Glutamatergic neuron (in vitro differentiated cells): Measurements from ENCODE around the gene SF3A2. TPM values are rescaled to one million over a fixed set of nuclear protein-coding genes. Genes with fewer than 3 reads are reported as not detected.
A peak's percentile ranks its signal among the peaks of the same experiment; 100 is the strongest.
"Not testable (repeated sequence)": the region's sequence is repeated elsewhere in the genome, so short reads cannot be mapped to it uniquely, and the experiment has no call there.

Experiments
- DNase-seq: peaks from one replicate; pipeline ENCODE4 v3.0.0; 2022
- H3K27ac Mint-ChIP-seq: one replicate; pipeline ENCODE4 v1.8.0; 2020; ENCODE audit warnings: mild to moderate bottlenecking, mixed read lengths, inconsistent platforms; ENCODE audit not compliant: unreplicated experiment
- H3K27me3 Mint-ChIP-seq: one replicate; pipeline ENCODE4 v1.8.0; 2020; ENCODE audit warnings: mild to moderate bottlenecking, moderate library complexity, mixed read lengths, inconsistent platforms; ENCODE audit not compliant: unreplicated experiment
- H3K36me3 Mint-ChIP-seq: one replicate; pipeline ENCODE4 v1.8.0; 2020; ENCODE audit warnings: mild to moderate bottlenecking, mixed read lengths, inconsistent platforms; ENCODE audit not compliant: unreplicated experiment
- H3K4me1 Mint-ChIP-seq: one replicate; pipeline ENCODE4 v1.8.0; 2020; ENCODE audit warnings: mild to moderate bottlenecking, low read depth, mixed read lengths, inconsistent platforms; ENCODE audit not compliant: unreplicated experiment
- H3K4me3 Mint-ChIP-seq: one replicate; pipeline ENCODE4 v1.8.0; 2020; ENCODE audit warnings: mild to moderate bottlenecking, mixed read lengths, inconsistent platforms; ENCODE audit not compliant: unreplicated experiment
- H3K9me3 Mint-ChIP-seq: one replicate; pipeline ENCODE4 v1.8.0; 2020; ENCODE audit warnings: mild to moderate bottlenecking, moderate library complexity, mixed read lengths, inconsistent platforms; ENCODE audit not compliant: unreplicated experiment
- total RNA-seq: library from RNA; stranded (reverse); fragmentation: NEBNext Ultra II Directional; extraction: Animal tissue kit (Norgen Biotek cat#: 25700); gene quantifications from one replicate; pipeline ENCODE4 v1.2.1, GENCODE V29; 2021; ENCODE audit not compliant: unreplicated experiment
- TF ChIP-seq, protein P1 (sequence below): fragments of 200-600 bp; sonication (generic); IDR thresholded peaks from one replicate; pipeline ENCODE4 v1.5.0; 2021; ENCODE audit not compliant: partially characterized antibody, unreplicated experiment

Gene SF3A2
- total RNA-seq, 1 donor from 2014 or later: 101 TPM

DNA sequence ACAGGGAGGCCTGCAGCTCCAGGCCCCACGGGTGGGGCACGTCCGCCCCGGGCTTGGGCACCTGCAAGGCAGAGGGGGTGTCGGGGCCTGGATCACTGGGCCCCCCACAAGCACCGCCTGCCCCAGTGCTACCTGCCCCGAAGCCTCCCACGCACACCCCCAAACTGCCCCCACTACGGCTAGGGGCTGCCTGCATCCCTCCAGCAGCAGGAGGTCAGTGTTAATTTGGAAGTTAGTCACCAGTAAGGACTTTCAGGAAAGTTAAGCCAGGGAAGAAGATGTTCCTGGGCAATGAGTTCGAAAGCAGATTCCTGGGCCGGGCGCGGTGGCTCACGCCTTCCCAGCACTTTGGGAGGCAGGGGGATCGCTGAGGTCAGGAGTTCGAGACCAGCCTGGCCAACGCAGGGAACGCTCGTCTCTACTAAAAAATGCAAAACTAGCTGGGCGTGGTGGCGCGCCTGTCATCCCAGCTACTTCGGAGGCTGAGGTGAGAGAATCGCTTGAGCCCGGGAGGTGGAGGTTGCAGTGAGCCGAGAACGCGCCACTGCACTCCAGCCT, 39.9 kb downstream of the SF3A2 start:
- Mint-ChIP-seq H3K36me3 (no peaks in the 10 kb centered on the region), H3K27me3 (peaks cover 6% of the 10 kb centered on the region), H3K27ac (no peak overlapping the region), H3K9me3 (peaks cover 20% of the 10 kb centered on the region), H3K4me1 (peaks cover 13% of the 10 kb centered on the region), H3K4me3 (no peak overlapping the region)
- no peak for DNase-seq
- TF ChIP-seq, protein P1, sequence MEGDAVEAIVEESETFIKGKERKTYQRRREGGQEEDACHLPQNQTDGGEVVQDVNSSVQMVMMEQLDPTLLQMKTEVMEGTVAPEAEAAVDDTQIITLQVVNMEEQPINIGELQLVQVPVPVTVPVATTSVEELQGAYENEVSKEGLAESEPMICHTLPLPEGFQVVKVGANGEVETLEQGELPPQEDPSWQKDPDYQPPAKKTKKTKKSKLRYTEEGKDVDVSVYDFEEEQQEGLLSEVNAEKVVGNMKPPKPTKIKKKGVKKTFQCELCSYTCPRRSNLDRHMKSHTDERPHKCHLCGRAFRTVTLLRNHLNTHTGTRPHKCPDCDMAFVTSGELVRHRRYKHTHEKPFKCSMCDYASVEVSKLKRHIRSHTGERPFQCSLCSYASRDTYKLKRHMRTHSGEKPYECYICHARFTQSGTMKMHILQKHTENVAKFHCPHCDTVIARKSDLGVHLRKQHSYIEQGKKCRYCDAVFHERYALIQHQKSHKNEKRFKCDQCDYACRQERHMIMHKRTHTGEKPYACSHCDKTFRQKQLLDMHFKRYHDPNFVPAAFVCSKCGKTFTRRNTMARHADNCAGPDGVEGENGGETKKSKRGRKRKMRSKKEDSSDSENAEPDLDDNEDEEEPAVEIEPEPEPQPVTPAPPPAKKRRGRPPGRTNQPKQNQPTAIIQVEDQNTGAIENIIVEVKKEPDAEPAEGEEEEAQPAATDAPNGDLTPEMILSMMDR: no peak

DNA sequence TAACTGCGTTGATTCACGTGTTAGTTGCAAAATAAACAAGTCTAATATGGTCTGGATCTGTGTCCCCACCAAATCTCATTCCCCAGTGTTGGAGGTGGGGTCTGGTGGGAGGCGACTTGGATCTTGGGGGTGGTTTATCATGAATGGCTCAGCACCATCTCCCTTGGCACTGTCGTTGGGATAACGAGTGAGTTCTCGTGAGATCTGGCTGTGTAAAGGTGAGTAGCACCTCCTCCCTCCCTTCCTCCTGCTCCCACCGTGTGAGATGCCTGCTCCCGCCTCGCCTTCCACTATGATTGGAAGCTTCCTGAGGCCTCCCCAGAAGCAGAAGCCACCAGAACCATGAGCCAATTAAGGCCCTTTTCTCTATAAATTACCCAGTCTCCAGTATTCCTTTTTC, 40.5 kb downstream of the SF3A2 start:
- peaks cover 10% of the 10 kb centered on the region for H3K4me1 Mint-ChIP-seq
- peaks cover 6% of the 10 kb centered on the region for H3K27me3 Mint-ChIP-seq
- DNase-seq: no peak
- TF ChIP-seq, protein P1: no peak
- no peak overlapping the region for H3K27ac Mint-ChIP-seq
- H3K36me3 Mint-ChIP-seq: no peaks in the 10 kb centered on the region
- peak overlapping the region; percentile 30 for H3K4me3 Mint-ChIP-seq
- H3K9me3 Mint-ChIP-seq: peaks cover 15% of the 10 kb centered on the region

DNA sequence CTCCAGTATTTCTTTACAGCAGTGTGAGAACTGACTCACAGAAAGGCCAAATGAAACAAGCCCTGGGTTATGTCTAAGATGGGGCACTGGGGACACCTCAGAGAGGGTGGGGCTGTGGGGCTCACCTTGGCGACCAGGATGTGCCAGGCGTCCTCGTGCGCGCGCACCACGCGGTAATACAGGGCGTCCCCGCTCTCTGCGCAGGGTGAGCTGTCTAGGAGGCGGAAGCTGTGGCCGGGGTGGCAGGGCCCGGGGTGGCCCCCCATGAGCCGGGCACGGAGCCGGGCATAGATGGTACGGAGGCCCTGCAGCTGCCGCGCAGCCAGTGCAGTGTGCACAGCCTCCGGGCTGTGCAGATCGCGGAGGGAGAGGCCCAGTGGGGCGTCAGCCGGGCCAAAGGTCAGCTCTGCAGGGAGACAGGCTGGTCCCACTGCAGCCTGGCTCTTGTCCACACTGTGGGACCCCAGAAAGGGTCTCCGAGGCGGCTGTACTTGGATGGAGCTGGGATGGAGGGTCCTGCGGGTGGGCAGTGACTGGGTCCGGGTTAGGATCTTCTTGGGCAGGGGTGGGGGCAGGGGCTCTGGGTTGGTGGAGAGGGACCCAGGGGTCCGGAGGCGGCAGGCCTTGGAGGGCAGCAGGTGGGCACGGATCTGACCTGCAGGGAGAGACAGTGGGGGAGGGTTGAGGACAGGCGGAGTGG, 42.0 kb downstream of the SF3A2 start:
- no peak overlapping the region for H3K27ac Mint-ChIP-seq

DNA sequence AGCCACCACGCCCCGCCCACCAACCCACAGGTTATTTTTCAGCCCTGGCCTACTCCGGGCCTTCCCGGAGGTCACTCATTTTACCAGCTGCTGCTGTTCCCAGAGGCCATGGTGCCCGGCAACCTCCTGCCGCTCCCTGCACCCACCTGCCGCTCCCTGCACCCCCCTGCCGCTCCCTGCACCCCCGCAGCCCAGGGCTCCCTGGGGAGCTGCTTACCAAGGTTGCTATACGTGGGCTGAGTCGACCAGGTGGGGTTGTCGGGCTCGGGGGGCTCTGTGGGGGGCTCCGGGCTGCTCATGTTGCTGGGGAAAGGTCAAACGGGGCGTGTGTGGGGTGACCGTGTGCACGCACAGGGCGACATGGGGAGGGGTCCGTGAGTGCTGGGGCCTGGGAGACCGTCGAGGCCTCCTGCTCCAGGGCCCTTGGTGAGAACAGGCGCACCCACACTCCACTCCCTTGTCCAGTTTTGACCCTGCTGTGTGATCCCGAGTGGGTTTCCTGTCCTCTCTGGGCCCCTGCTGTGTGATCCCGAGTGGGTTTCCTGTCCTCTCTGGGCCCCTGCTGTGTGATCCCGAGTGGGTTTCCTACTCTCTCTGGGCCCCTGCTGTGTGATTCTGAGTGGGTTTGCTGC, 44.1 kb downstream of the SF3A2 start:
- H3K27ac Mint-ChIP-seq: no peak overlapping the region
- no peaks in the 10 kb centered on the region for H3K36me3 Mint-ChIP-seq
- H3K9me3 Mint-ChIP-seq: peaks cover 6% of the 10 kb centered on the region
- no peak overlapping the region for H3K4me3 Mint-ChIP-seq
- no peaks in the 10 kb centered on the region for H3K4me1 Mint-ChIP-seq
- TF ChIP-seq, protein P1: no peak
- peaks cover 11% of the 10 kb centered on the region for H3K27me3 Mint-ChIP-seq
- DNase-seq: no peak

More for the DNA sequence above, 42.0 kb downstream of the SF3A2 start:
- peaks cover 9% of the 10 kb centered on the region for H3K27me3 Mint-ChIP-seq
- H3K36me3 Mint-ChIP-seq: no peaks in the 10 kb centered on the region
- TF ChIP-seq, protein P1: no peak
- H3K4me3 Mint-ChIP-seq: no peak overlapping the region
- DNase-seq: no peak
- peaks cover 13% of the 10 kb centered on the region for H3K9me3 Mint-ChIP-seq
- H3K4me1 Mint-ChIP-seq: peaks cover 6% of the 10 kb centered on the region

DNA sequence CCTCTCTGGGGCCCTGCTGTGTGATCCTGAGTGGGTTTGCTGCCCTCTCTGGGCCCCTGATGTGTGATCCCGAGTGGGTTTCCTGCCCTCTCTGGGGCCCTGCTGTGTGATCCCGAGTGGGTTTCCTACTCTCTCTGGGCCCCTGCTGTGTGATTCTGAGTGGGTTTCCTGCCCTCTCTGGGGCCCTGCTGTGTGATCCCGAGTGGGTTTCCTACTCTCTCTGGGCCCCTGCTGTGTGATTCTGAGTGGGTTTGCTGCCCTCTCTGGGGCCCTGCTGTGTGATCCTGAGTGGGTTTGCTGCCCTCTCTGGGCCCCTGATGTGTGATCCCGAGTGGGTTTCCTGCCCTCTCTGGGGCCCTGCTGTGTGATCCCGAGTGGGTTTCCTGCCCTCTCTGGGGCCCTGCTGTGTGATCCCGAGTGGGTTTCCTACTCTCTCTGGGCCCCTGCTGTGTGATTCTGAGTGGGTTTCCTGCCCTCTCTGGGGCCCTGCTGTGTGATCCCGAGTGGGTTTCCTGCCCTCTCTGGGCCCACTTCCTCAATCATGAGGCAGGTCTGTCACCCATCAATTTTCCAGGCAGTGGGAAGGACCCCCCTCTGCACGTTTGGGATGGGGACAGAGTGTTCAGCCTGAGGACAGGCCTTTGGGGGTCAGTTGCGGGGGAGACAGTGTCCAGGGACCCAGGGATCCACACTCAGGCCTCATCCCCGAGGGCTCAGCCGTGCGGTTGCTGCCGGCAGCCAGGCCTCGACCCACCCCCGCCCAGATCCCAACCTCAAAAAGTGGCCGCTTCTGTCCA, 44.8 kb downstream of the SF3A2 start:
- peaks cover 11% of the 10 kb centered on the region for H3K27me3 Mint-ChIP-seq
- not testable (repeated sequence) for DNase-seq, H3K36me3 Mint-ChIP-seq, H3K27ac Mint-ChIP-seq, H3K9me3 Mint-ChIP-seq, H3K4me3 Mint-ChIP-seq, H3K4me1 Mint-ChIP-seq
